Measurements from ENCODE around the gene RLF. TPM values are rescaled to one million over a fixed set of nuclear protein-coding genes. Genes with fewer than 3 reads are reported as not detected.

RLF gene
- total RNA-seq, 1 experiment from 2014 or later, result 15.7 TPM

DNA sequence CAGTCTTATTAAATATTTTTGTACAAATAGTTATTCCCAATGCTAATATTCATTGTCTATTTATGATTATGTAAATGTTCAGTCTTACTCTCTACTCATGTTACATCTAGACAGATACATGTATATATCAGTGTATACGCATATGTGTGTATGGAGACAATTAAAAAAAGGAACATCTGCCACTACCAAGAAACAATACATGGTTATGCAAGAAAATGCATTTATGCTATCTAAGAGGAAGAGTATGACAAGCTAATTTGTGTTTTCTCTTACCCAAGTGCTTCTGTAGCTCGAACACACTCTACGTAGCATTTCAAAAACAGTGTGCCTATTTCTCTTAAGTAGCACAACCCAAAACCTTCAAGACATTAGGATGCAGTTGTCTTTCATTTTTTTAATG lies 6.1 kb upstream of the RLF start:
- no TSS peak for BruUV-seq (replicated peaks)
- ATAC-seq, result no peak
- intact Hi-C loops (cut with micrococcal nuclease; ENCODE audit: unreplicated experiment) (no loop called here), in situ Hi-C loops (cut with HindIII; ENCODE audit: low pct_unique_long_range_greater_than_20kb, low sequenced_read_pairs) (no loop called here)
- H3K27ac ChIP-seq (ENCODE audit: low read length), result no peak overlapping the region
- DNase-seq (ENCODE audit: low read depth, low spot score), result no peak
- no peaks in the 10 kb centered on the region for H3K9me3 ChIP-seq (ENCODE audit: control insufficient read depth, insufficient read depth, low read depth, low read length)
- H3K4me3 ChIP-seq (ENCODE audit: low read depth in 2 of 2, low read length in 2 of 2), result no peak overlapping the region
- H3K4me1 ChIP-seq (ENCODE audit: control insufficient read depth, insufficient read depth, low read length), result no peaks in the 10 kb centered on the region; the same call in 1 of the 2 replicates
- H3K27me3 ChIP-seq (ENCODE audit: control insufficient read depth, insufficient read depth, low read length), result no peaks in the 10 kb centered on the region; the same call in 1 of the 2 replicates
- no peak for TF ChIP-seq POLR2AphosphoS5 (IDR thresholded peaks at IDR 0.05; ENCODE audit: low read depth, low read length)
- no peak for TF ChIP-seq REST (IDR thresholded peaks at IDR 0.05; ENCODE audit: insufficient read depth in 1 of 2, low read depth in 2 of 2, low read length in 1 of 2)
- TF ChIP-seq, protein P1, sequence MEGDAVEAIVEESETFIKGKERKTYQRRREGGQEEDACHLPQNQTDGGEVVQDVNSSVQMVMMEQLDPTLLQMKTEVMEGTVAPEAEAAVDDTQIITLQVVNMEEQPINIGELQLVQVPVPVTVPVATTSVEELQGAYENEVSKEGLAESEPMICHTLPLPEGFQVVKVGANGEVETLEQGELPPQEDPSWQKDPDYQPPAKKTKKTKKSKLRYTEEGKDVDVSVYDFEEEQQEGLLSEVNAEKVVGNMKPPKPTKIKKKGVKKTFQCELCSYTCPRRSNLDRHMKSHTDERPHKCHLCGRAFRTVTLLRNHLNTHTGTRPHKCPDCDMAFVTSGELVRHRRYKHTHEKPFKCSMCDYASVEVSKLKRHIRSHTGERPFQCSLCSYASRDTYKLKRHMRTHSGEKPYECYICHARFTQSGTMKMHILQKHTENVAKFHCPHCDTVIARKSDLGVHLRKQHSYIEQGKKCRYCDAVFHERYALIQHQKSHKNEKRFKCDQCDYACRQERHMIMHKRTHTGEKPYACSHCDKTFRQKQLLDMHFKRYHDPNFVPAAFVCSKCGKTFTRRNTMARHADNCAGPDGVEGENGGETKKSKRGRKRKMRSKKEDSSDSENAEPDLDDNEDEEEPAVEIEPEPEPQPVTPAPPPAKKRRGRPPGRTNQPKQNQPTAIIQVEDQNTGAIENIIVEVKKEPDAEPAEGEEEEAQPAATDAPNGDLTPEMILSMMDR (IDR thresholded peaks at IDR 0.05), result no peak
- TF ChIP-seq TCF7L2 (IDR thresholded peaks at IDR 0.05; ENCODE audit: low read depth, low read length), result no peak
- TF ChIP-seq SIN3A (IDR thresholded peaks at IDR 0.05; ENCODE audit: borderline replicate concordance, insufficient read depth, low read depth, low read length), result no peak
- H3K36me3 ChIP-seq (ENCODE audit: control insufficient read depth, insufficient read depth, low read length), result no peaks in the 10 kb centered on the region
- POLR2A ChIA-PET, result interaction anchor here (0.6 kb wide), 1 partner anchor 57 kb away, joined by 3 read pairs; no protein-coding TSS in a partner anchor
- CTCF ChIA-PET, result no interaction called here

DNA sequence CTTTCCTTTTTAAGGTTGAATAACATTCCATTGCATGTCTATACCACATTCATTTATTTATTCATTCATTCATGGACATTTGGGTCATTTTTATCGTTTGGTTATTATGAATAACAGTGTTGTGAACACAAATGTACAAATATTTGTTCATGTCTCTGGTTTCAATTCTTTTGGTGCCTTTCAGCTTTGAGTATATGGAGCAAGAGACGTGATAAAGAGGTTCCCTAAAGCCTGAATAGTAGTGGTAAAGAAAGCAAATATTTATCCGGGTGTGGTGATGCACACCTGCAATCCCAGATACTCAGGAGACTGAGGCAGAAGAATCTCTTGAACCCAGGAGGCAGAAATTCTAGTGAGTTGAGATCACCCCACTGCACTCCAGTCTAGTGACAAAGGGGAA lies 5.3 kb upstream of the RLF start:
- ChIA-PET CTCF (interaction anchor here (0.7 kb wide), 1 partner anchor 77 kb away, joined by 3 read pairs; no protein-coding TSS in a partner anchor), POLR2A (interaction anchor here (0.7 kb wide), 1 partner anchor 63 kb away, joined by 7 read pairs; no protein-coding TSS in a partner anchor)
- Histone ChIP-seq H3K27me3 (ENCODE audit: control insufficient read depth, insufficient read depth, low read length) (no peaks in the 10 kb centered on the region; the same call in 1 of the 2 replicates), H3K4me3 (ENCODE audit: low read depth in 2 of 2, low read length in 2 of 2) (no peak overlapping the region), H3K4me1 (ENCODE audit: control insufficient read depth, insufficient read depth, low read length) (peaks cover 4% of the 10 kb centered on the region; the same call in 1 of the 2 replicates), H3K36me3 (ENCODE audit: control insufficient read depth, insufficient read depth, low read length) (no peaks in the 10 kb centered on the region), H3K27ac (ENCODE audit: low read length) (no peak overlapping the region), H3K9me3 (ENCODE audit: control insufficient read depth, insufficient read depth, low read depth, low read length) (no peaks in the 10 kb centered on the region)
- intact Hi-C loops (cut with micrococcal nuclease; ENCODE audit: unreplicated experiment), result no loop called here
- no peak for DNase-seq (ENCODE audit: low read depth, low spot score)
- BruUV-seq (replicated peaks), result no TSS peak
- TF ChIP-seq REST (IDR thresholded peaks at IDR 0.05; ENCODE audit: insufficient read depth in 1 of 2, low read depth in 2 of 2, low read length in 1 of 2), result no peak
- TF ChIP-seq POLR2AphosphoS5 (IDR thresholded peaks at IDR 0.05; ENCODE audit: low read depth, low read length), result no peak
- TF ChIP-seq, protein P1 (IDR thresholded peaks at IDR 0.05), result no peak
- TF ChIP-seq SIN3A (IDR thresholded peaks at IDR 0.05; ENCODE audit: borderline replicate concordance, insufficient read depth, low read depth, low read length), result no peak
- no peak for TF ChIP-seq TCF7L2 (IDR thresholded peaks at IDR 0.05; ENCODE audit: low read depth, low read length)
- no peak for ATAC-seq
- in situ Hi-C loops (cut with HindIII; ENCODE audit: low pct_unique_long_range_greater_than_20kb, low sequenced_read_pairs), result no loop called here
